ENCODE measurements around the gene MIPEP.
A peak's percentile ranks its signal among the peaks of the same experiment; 100 is the strongest.

The MIPEP gene

GRCh38 chr13:23855360-23855759 is 33.8 kb downstream of the MIPEP start:
- in situ Hi-C loops (cut with HindIII; ENCODE audit: low sequenced_read_pairs) = loop anchor here (25.0 kb wide), 1 partner anchor 393 kb away; no protein-coding TSS in a partner anchor
- no peak for DNase-seq (ENCODE audit: low read depth)
- no peak for TF ChIP-seq CTCF (IDR thresholded peaks at IDR 0.05; ENCODE audit: low read depth, low read length, missing control alignments)
- no peak overlapping the region for H3K4me3 ChIP-seq (ENCODE audit: low read depth, low read length)

- TF ChIP-seq CTCF (IDR thresholded peaks at IDR 0.05; ENCODE audit: low read depth, low read length, missing control alignments) = no peak
- in situ Hi-C loops (cut with HindIII; ENCODE audit: low sequenced_read_pairs) = loop anchor here (25.0 kb wide), 1 partner anchor 390 kb away; no protein-coding TSS in a partner anchor
- no peak for DNase-seq (ENCODE audit: low read depth)
- H3K4me3 ChIP-seq (ENCODE audit: low read depth, low read length) = no peak overlapping the region
Observed at GRCh38 chr13:23852351-23852750, 36.8 kb downstream of the MIPEP start.

GRCh38 chr13:23851106-23851505 is 38.1 kb downstream of the MIPEP start:
- in situ Hi-C loops (cut with HindIII; ENCODE audit: low sequenced_read_pairs) = loop anchor here (25.0 kb wide), 1 partner anchor 389 kb away; no protein-coding TSS in a partner anchor
- no peak for TF ChIP-seq CTCF (IDR thresholded peaks at IDR 0.05; ENCODE audit: low read depth, low read length, missing control alignments)
- no peak overlapping the region for H3K4me3 ChIP-seq (ENCODE audit: low read depth, low read length)
- DNase-seq (ENCODE audit: low read depth) = peak; percentile 8

- no peak for TF ChIP-seq CTCF (IDR thresholded peaks at IDR 0.05; ENCODE audit: low read depth, low read length, missing control alignments)
- in situ Hi-C loops (cut with HindIII; ENCODE audit: low sequenced_read_pairs) = loop anchor here (25.0 kb wide), 1 partner anchor 388 kb away; no protein-coding TSS in a partner anchor
- DNase-seq (ENCODE audit: low read depth) = no peak
- H3K4me3 ChIP-seq (ENCODE audit: low read depth, low read length) = no peak overlapping the region
Observed at GRCh38 chr13:23850134-23850533, 39.1 kb downstream of the MIPEP start.

- no peak for DNase-seq (ENCODE audit: low read depth)
- in situ Hi-C loops (cut with HindIII; ENCODE audit: low sequenced_read_pairs) = loop anchor here (25.0 kb wide), 1 partner anchor 387 kb away; no protein-coding TSS in a partner anchor
- TF ChIP-seq CTCF (IDR thresholded peaks at IDR 0.05; ENCODE audit: low read depth, low read length, missing control alignments) = no peak
- H3K4me3 ChIP-seq (ENCODE audit: low read depth, low read length) = no peak overlapping the region
Observed at GRCh38 chr13:23849670-23850069, 39.5 kb downstream of the MIPEP start.

- no peak overlapping the region for H3K4me3 ChIP-seq (ENCODE audit: low read depth, low read length)
- TF ChIP-seq CTCF (IDR thresholded peaks at IDR 0.05; ENCODE audit: low read depth, low read length, missing control alignments) = no peak
- no peak for DNase-seq (ENCODE audit: low read depth)
- in situ Hi-C loops (cut with HindIII; ENCODE audit: low sequenced_read_pairs) = no loop called here
Observed at GRCh38 chr13:23848646-23849141, 40.5 kb downstream of the MIPEP start.
